Common myeloid progenitor, CD34-positive (primary cell): ENCODE measurements around the gene STAT5B.
A peak's percentile ranks its signal among the peaks of the same experiment; 100 is the strongest.

Experiments
- CTCF ChIA-PET: fragments of 350-600 bp; sonication (Branson Sonifier 250); formaldehyde crosslinking; loops from one replicate; lab custom pipeline; 2021; ENCODE audit warnings: antibody characterized with exemption; lab: Charles Lee
- POLR2A ChIA-PET: fragments of 350-600 bp; sonication (Branson Sonifier 250); formaldehyde crosslinking; loops from one replicate; lab custom pipeline; 2021; ENCODE audit warnings: antibody characterized with exemption; lab: Charles Lee
- DNase-seq, 3 donors: peaks; one replicate each; pipeline versions ENCODE4 v3.0.0 to v3.0.0-alpha.2; 2013
- H3K27ac ChIP-seq, 2 experiments: 1 replicate in 1 of 2; 2 replicates in 1 of 2; pipeline ENCODE4 v1.7.0; 2013; ENCODE audit warnings: inconsistent platforms in 2 of 2, low read length in 2 of 2, mild to moderate bottlenecking in 2 of 2, low read depth in 1 of 2, moderate library complexity in 1 of 2; ENCODE audit not compliant: severe bottlenecking in 2 of 2, insufficient read depth in 1 of 2, poor library complexity in 1 of 2
- H3K27me3 ChIP-seq, 5 experiments: replicated peaks in 2 of 5; 1 replicate in 3 of 5; 2 replicates in 2 of 5; pipeline versions ENCODE4 v1.6.1 to v1.7.0; 2013; ENCODE audit warnings: low read length in 4 of 5, mild to moderate bottlenecking in 2 of 5, moderate library complexity in 2 of 5, inconsistent platforms in 1 of 5; ENCODE audit not compliant: insufficient read depth in 5 of 5, control insufficient read depth in 4 of 5
- H3K36me3 ChIP-seq, 4 experiments: 1 replicate in 2 of 4; 2 replicates in 2 of 4; pipeline versions ENCODE4 v1.6.1 to v1.7.0; 2013; ENCODE audit warnings: low read length in 3 of 4, control low read depth in 1 of 4, mild to moderate bottlenecking in 1 of 4; ENCODE audit not compliant: control insufficient read depth in 4 of 4, insufficient read depth in 4 of 4
- H3K4me1 ChIP-seq, 4 experiments: 1 replicate in 3 of 4; 2 replicates in 1 of 4; pipeline versions ENCODE4 v1.6.1 to v1.7.1; 2013; ENCODE audit warnings: low read length in 3 of 4, mild to moderate bottlenecking in 3 of 4, control low read depth in 1 of 4, inconsistent platforms in 1 of 4, moderate library complexity in 1 of 4; ENCODE audit not compliant: control insufficient read depth in 4 of 4, insufficient read depth in 4 of 4; ENCODE audit errors: control extremely low read depth in 1 of 4
- H3K4me3 ChIP-seq, 7 experiments: 1 replicate in 4 of 7; 2 replicates in 3 of 7; pipeline versions ENCODE4 v1.5.1 to v1.7.0; 2013; ENCODE audit warnings: mild to moderate bottlenecking in 7 of 7, low read length in 6 of 7, moderate library complexity in 6 of 7, inconsistent platforms in 2 of 7, low read depth in 2 of 7, control low read depth in 1 of 7; ENCODE audit not compliant: insufficient read depth in 4 of 7, control insufficient read depth in 1 of 7; ENCODE audit errors: extremely low read depth in 1 of 7
- H3K9me3 ChIP-seq, 5 experiments: 1 replicate in 4 of 5; 2 replicates in 1 of 5; pipeline versions ENCODE4 v1.6.1 to v1.7.1; 2013; ENCODE audit warnings: low read length in 4 of 5, mild to moderate bottlenecking in 2 of 5, inconsistent platforms in 1 of 5, low read depth in 1 of 5, moderate library complexity in 1 of 5; ENCODE audit not compliant: control insufficient read depth in 4 of 5, insufficient read depth in 2 of 5; ENCODE audit errors: control extremely low read depth in 1 of 5
- WGBS: methylation state at CpG from one replicate; pipeline ENCODE4 v1.1.5; 2013; ENCODE audit not compliant: insufficient coverage; 5-methylcytosine and 5-hydroxymethylcytosine counted together

Gene STAT5B

DNA sequence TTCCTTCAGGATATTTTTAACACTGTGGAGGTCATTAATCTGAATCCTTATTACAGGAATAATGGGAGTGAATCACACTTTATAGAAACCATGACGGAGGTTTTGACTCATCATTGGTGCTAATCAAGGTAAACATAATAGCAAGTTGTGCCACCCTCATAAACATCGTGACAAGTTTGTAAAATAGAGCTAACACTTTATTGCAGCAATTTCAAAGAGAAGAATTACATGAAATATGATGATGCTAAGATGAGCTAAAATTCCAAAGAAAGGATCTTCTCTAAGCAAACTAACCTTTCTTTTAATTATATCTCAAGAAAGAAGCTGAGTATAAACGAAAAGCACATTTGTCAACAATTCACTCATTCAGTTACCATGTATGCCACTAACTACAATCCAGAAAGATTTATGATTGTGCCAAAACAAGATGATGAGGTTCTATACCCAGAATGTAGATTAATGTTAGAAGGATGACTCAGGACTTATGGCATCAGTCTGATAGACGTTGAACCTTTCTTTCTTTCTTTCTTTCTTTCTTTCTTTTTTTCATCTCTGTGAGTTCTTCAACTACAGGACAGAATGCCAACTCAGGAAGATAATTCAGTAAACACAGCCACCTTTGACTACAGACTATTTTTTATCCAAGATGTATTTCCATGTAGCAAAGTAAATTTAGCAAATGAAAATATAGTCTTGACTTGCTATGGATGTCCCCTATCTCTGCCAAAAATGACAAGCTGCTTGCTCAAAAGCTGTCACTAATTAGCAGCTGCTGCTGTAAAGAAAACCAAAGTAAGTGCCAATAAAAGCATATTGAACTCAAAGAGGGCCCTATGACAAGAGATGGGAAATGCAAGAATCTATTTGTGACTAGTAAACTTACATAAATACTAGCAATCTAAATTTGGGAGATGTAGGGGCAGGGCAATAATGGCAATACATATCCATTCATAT lies 23.3 kb downstream of the STAT5B start:
- POLR2A ChIA-PET, result interaction anchor here (0.7 kb wide), 1 partner anchor 59 kb away, joined by 3 read pairs; no protein-coding TSS in a partner anchor
- no peak overlapping the region for H3K4me3 ChIP-seq

DNA sequence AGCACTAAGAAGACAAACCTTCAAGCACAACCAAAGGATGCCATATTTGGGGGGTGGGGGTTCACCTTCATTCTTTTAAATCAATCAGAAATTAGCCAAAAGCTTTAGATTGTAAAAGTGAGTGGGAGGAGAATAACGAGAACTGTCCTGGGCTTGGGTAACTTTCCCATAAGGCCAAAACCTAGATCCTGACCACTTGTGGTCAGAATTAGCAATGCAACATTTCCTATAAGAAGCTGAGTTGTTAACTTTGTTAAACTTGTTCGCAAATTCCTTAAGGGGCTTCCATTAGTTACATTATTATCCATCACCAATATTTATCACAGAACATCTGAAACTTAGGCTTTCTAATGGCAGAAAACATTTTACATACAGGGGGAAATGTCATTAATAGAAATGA lies 25.1 kb downstream of the STAT5B start:
- whole genome bisulfite sequencing, result 60% methylated on average over 1 of the region's 2 CpGs
- peak overlapping the region in 1 of 2 experiments; percentile 22 for H3K27ac ChIP-seq
- DNase-seq, result no peak
- H3K9me3 ChIP-seq, result no peaks in the 10 kb centered on the region
- peak overlapping the region in 2 of 7 experiments; percentile 19 to 41 for H3K4me3 ChIP-seq
- POLR2A ChIA-PET, result interaction anchor here (0.6 to 1.3 kb wide), 3 partner anchors 10 to 235 kb away, joined by 5 read pairs; no protein-coding TSS in a partner anchor
- CTCF ChIA-PET, result interaction anchor here (0.8 to 6.0 kb wide), 9 partner anchors 13 to 152 kb away, joined by 3 to 66 read pairs (median 4); partner anchors contain the start of gene STAT5A
- peaks cover 28 to 73% (median 52%) of the 10 kb centered on the region in 4 experiments for H3K4me1 ChIP-seq
- no peaks in the 10 kb centered on the region for H3K27me3 ChIP-seq
- H3K36me3 ChIP-seq, result no peaks in the 10 kb centered on the region

More for the DNA sequence above, 23.3 kb downstream of the STAT5B start:
- peaks cover 20 to 56% (median 38%) of the 10 kb centered on the region in 4 experiments for H3K4me1 ChIP-seq
- peak in 1 of 3 donors; percentile 55 for DNase-seq
- CTCF ChIA-PET, result interaction anchor here (0.8 to 1.0 kb wide), 2 partner anchors 17 to 31 kb away, joined by 3 to 4 read pairs; no protein-coding TSS in a partner anchor
- H3K27me3 ChIP-seq, result no peaks in the 10 kb centered on the region
- no CpG with 5 or more reads among the region's 4 CpGs for WGBS
- no peaks in the 10 kb centered on the region for H3K36me3 ChIP-seq
- H3K9me3 ChIP-seq, result no peaks in the 10 kb centered on the region
- H3K27ac ChIP-seq, result peak overlapping the region in 1 of 2 experiments; percentile 11

DNA sequence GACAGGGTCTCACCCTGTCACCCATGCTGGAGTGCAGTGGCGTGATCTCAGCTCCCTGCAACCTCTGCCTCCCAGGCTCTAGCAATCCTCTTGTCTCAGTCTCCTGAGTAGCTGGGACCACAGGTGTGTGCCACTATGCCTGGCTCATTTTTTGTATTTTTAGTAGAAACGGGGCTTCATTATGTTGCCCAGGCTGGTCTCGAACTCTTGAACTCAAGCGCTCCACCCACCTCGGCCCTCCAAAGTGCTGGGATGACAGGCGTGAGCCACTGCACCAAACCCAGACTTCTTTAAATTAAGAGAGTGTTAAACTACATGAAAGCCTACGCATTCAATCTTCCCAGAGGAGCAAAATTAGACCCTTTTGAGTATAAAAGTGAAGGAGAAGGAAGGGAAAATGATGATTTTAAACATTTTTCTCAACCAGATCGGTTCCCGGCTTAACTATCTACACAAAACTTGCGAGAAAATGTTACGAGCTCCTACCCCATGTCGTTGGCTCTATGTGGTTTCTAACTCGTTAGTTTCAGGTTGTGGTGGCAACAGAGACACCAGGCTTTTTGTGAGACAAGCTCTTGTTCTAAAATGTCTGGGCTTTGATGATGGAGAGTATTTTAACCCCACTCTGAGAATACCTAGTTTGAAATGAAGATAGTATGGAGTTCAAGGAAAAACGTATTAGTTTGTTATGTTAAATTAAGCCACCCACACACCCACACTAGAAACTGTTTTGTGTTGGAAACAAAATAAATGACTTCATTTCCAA lies 26.3 kb downstream of the STAT5B start:
- Histone ChIP-seq H3K36me3 (no peaks in the 10 kb centered on the region), H3K9me3 (no peaks in the 10 kb centered on the region), H3K27ac (peak overlapping the region in 1 of 2 experiments; percentile 82), H3K27me3 (no peaks in the 10 kb centered on the region), H3K4me3 (peak overlapping the region in 2 of 7 experiments; percentile 6 to 11), H3K4me1 (peaks cover 28 to 76% (median 54%) of the 10 kb centered on the region in 4 experiments)
- peak in 2 of 3 donors; percentile 36 to 51 for DNase-seq
- ChIA-PET POLR2A (interaction anchor here (1.2 to 1.4 kb wide), 2 partner anchors 39 to 69 kb away, joined by 3 to 4 read pairs; partner anchors contain the start of gene STAT5A), CTCF (interaction anchor here (1.0 to 6.0 kb wide), 7 partner anchors 9 to 153 kb away, joined by 3 to 66 read pairs (median 7); partner anchors contain the start of gene STAT5A)
- 86% methylated on average over 13 of the region's 14 CpGs for WGBS

DNA sequence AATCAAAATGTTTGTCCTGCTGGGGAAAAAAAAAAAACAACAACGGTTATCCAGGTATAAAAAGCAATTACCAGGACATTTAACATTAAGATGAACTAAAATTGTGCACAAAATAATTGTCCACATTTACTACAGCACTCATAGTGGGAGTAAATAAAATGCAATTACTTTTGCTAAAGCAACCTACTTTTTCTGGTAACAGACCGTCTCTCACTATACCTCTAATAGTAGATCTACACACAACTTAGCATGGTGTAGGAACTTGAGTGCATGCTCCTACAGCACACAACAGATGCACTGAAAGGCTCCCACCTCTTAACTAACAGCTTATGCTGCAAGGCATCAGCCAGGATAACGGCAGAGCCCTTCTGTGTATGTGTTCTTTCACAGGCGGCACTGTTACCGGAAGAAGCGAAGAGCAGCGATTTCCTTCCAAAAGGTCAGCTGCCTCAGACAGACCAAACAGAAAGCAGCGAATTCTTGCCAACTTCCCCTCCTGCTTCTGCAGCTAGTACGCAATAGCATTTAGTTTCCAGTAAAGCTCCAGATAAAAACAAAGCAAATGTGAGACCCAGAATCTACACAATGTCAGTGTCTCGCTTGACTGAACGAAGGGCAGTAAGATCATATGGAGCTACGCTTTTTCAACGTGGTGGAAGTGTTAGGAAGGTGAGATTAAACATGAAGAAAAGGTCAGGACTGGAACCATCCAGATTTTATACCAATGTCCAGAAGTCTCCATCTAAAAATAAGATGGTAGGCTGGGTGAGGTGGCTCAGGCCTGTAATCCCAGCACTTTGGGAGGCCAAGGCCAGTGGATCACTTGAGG lies 27.6 kb downstream of the STAT5B start:
- 0% methylated on average over 11 of the region's 13 CpGs for WGBS
- H3K4me1 ChIP-seq, result peaks cover 28 to 77% (median 52%) of the 10 kb centered on the region in 4 experiments
- CTCF ChIA-PET, result interaction anchor here (0.7 to 6.0 kb wide), 9 partner anchors 10 to 41 kb away, joined by 3 to 66 read pairs (median 5); partner anchors contain the start of gene STAT5A

DNA sequence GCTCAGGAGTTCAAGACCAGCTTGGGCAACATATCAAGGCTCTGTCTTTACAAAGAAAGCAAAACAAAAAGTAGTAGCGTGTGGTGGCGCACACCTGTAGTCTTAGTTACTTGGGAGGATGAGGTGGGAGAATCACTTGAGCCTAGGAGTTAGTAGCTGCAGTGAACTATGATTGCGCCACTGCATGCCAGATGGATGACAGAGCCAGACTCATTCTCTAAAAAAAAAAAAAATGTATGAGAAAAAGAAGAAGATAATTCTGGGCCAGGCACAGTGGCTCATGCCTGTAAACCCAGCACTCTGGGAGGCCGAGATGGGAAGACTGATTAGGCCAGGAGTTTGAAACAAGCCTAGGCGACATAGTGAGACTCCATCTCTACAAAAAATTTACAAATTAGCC lies 28.5 kb downstream of the STAT5B start:
- Histone ChIP-seq H3K4me1 (peaks cover 28 to 68% (median 52%) of the 10 kb centered on the region in 4 experiments), H3K4me3 (peak overlapping the region in 3 of 7 experiments; percentile 52 to 65 (median 62))
- DNase-seq, result peak in 2 of 3 donors; percentile 77 to 78

More for the DNA sequence above, 27.6 kb downstream of the STAT5B start:
- DNase-seq, result peak; percentile 90 to 97 (median 96)
- Histone ChIP-seq H3K36me3 (no peaks in the 10 kb centered on the region), H3K27ac (peak overlapping the region; percentile 36 to 82), H3K4me3 (peak overlapping the region in 6 of 7 experiments; percentile 37 to 65 (median 56)), H3K27me3 (no peaks in the 10 kb centered on the region), H3K9me3 (no peaks in the 10 kb centered on the region)
- POLR2A ChIA-PET, result interaction anchor here (0.6 to 3.3 kb wide), 5 partner anchors 18 to 70 kb away, joined by 3 to 19 read pairs (median 3); partner anchors contain the start of gene STAT5A

More for the DNA sequence above, 28.5 kb downstream of the STAT5B start:
- peak overlapping the region; percentile 64 to 82 for H3K27ac ChIP-seq
- no peaks in the 10 kb centered on the region for H3K36me3 ChIP-seq
- 97% methylated on average over 5 of the region's 5 CpGs for WGBS
- POLR2A ChIA-PET, result interaction anchor here (1.1 to 3.3 kb wide), 2 partner anchors 41 to 71 kb away, joined by 3 to 19 read pairs; partner anchors contain the start of gene STAT5A
- H3K9me3 ChIP-seq, result no peaks in the 10 kb centered on the region
- H3K27me3 ChIP-seq, result no peaks in the 10 kb centered on the region
- CTCF ChIA-PET, result interaction anchor here (0.8 to 6.0 kb wide), 8 partner anchors 11 to 163 kb away, joined by 3 to 66 read pairs (median 8); partner anchors contain the start of gene STAT5A
